Vagina (tissue), 2 donors: Measurements from ENCODE around the gene NRG2. TPM values are rescaled to one million over a fixed set of nuclear protein-coding genes. Genes with fewer than 3 reads are reported as not detected.

Source experiments
- DNase-seq, 2 donors: peaks; one replicate each; pipeline ENCODE4 v3.0.0-alpha.2; 2017; ENCODE audit errors: extremely low spot score in 2 of 2
- H3K27ac ChIP-seq: fragments of 200-600 bp; sonication (generic); one replicate; pipeline ENCODE4 v1.5.1; 2019
- H3K27me3 ChIP-seq: fragments of 200-600 bp; sonication (generic); one replicate; pipeline ENCODE4 v1.5.1; 2019
- H3K36me3 ChIP-seq, 2 donors: fragments of 200-600 bp; sonication (generic); one replicate each; pipeline ENCODE4 v1.5.1; 2017 to 2019
- H3K4me1 ChIP-seq: fragments of 200-600 bp; sonication (generic); one replicate; pipeline ENCODE4 v1.5.1; 2019
- H3K4me3 ChIP-seq, 2 donors: fragments of 200-600 bp; sonication (generic); 1 replicate in 1 of 2; 2 replicates in 1 of 2; pipeline ENCODE4 v1.5.1; 2016 to 2019
- H3K9me3 ChIP-seq: fragments of 200-600 bp; sonication (generic); one replicate; pipeline ENCODE4 v1.5.1; 2019
- CTCF ChIP-seq, 3 experiments: fragments of 450-650 bp in 2 of 3; fragments of 200-600 bp in 1 of 3; sonication (generic) in 1 of 3; IDR thresholded peaks; one replicate each; pipeline ENCODE4 v1.5.1; 2017 to 2019; ENCODE audit warnings: antibody characterized with exemption in 3 of 3, mild to moderate bottlenecking in 2 of 3, moderate library complexity in 2 of 3
- POLR2A ChIP-seq, 2 donors: fragments of 450-650 bp; IDR thresholded peaks; one replicate each; pipeline ENCODE4 v1.6.1; 2017; ENCODE audit warnings: antibody characterized with exemption in 2 of 2, mild to moderate bottlenecking in 2 of 2, moderate library complexity in 2 of 2
- POLR2AphosphoS5 ChIP-seq, 2 donors: sonication (generic); formaldehyde crosslinking; IDR thresholded peaks; one replicate each; pipeline ENCODE4 v1.9.0; 2017; ENCODE audit warnings: antibody characterized with exemption in 2 of 2, mild to moderate bottlenecking in 2 of 2, low read depth in 1 of 2; ENCODE audit not compliant: insufficient read depth in 1 of 2
- intact Hi-C: fragments of 100-400 bp; cut with DNase I; formaldehyde crosslinking; loops from one replicate; pipeline ENCODE4 v1.15.1; 2023
- total RNA-seq: library from RNA; depleted of rRNA; stranded (reverse); fragments of >200 nt; gene quantifications from one replicate; pipeline ENCODE4 v1.2.3, GENCODE V29; 2016

NRG2 gene
- total RNA-seq, 1 donor from 2014 or later: 5.2 TPM

GRCh38 chr5:139915834-139916233 is 127.3 kb downstream of the NRG2 start:
- Histone ChIP-seq H3K9me3 (no peaks in the 10 kb centered on the region), H3K36me3 (no peaks in the 10 kb centered on the region), H3K27ac (no peak overlapping the region), H3K4me3 (no peak overlapping the region), H3K27me3 (no peaks in the 10 kb centered on the region), H3K4me1 (peaks cover 5% of the 10 kb centered on the region)
- DNase-seq: peak in 1 of 2 donors; percentile 52
- intact Hi-C loops: no loop called here
- TF ChIP-seq CTCF (IDR thresholded peaks at IDR 0.05) (no peak), POLR2AphosphoS5 (IDR thresholded peaks at IDR 0.05; ENCODE audit: insufficient read depth in 1 of 2, low read depth in 1 of 2) (no peak), POLR2A (IDR thresholded peaks at IDR 0.05) (no peak)

- DNase-seq: peak in 1 of 2 donors; percentile 14
- Histone ChIP-seq H3K4me3 (no peak overlapping the region), H3K4me1 (peaks cover 5% of the 10 kb centered on the region), H3K27me3 (no peaks in the 10 kb centered on the region), H3K9me3 (no peaks in the 10 kb centered on the region), H3K27ac (no peak overlapping the region), H3K36me3 (no peaks in the 10 kb centered on the region)
- TF ChIP-seq CTCF (IDR thresholded peaks at IDR 0.05): no peak
- intact Hi-C loops: no loop called here
Measured at GRCh38 chr5:139915266-139915665, 127.8 kb downstream of the NRG2 start.

- no peak for TF ChIP-seq POLR2A (IDR thresholded peaks at IDR 0.05)
- no peak for TF ChIP-seq POLR2AphosphoS5 (IDR thresholded peaks at IDR 0.05; ENCODE audit: insufficient read depth in 1 of 2, low read depth in 1 of 2)
- no peak for TF ChIP-seq CTCF (IDR thresholded peaks at IDR 0.05)
- H3K27me3 ChIP-seq: no peaks in the 10 kb centered on the region
- H3K9me3 ChIP-seq: no peaks in the 10 kb centered on the region
- peak; percentile 61 to 64 for DNase-seq
- intact Hi-C loops: no loop called here
- peaks cover 5% of the 10 kb centered on the region for H3K4me1 ChIP-seq
- no peak overlapping the region for H3K27ac ChIP-seq
- no peak overlapping the region for H3K4me3 ChIP-seq
- H3K36me3 ChIP-seq: no peaks in the 10 kb centered on the region
Measured at GRCh38 chr5:139914218-139914807, 128.8 kb downstream of the NRG2 start.

GRCh38 chr5:139912804-139913203 is 130.3 kb downstream of the NRG2 start:
- H3K4me3 ChIP-seq: no peak overlapping the region
- H3K36me3 ChIP-seq: no peaks in the 10 kb centered on the region
- intact Hi-C loops: no loop called here
- H3K9me3 ChIP-seq: no peaks in the 10 kb centered on the region
- peaks cover 5% of the 10 kb centered on the region for H3K4me1 ChIP-seq
- peak; percentile 31 to 75 for DNase-seq
- TF ChIP-seq CTCF (IDR thresholded peaks at IDR 0.05) (no peak), POLR2AphosphoS5 (IDR thresholded peaks at IDR 0.05; ENCODE audit: insufficient read depth in 1 of 2, low read depth in 1 of 2) (no peak), POLR2A (IDR thresholded peaks at IDR 0.05) (no peak)
- H3K27ac ChIP-seq: no peak overlapping the region
- H3K27me3 ChIP-seq: no peaks in the 10 kb centered on the region

GRCh38 chr5:139912158-139912557 is 130.9 kb downstream of the NRG2 start:
- Histone ChIP-seq H3K4me3 (no peak overlapping the region), H3K4me1 (peaks cover 5% of the 10 kb centered on the region), H3K9me3 (no peaks in the 10 kb centered on the region), H3K36me3 (no peaks in the 10 kb centered on the region), H3K27ac (no peak overlapping the region), H3K27me3 (no peaks in the 10 kb centered on the region)
- DNase-seq: peak; percentile 82 to 83
- intact Hi-C loops: no loop called here
- TF ChIP-seq POLR2AphosphoS5 (IDR thresholded peaks at IDR 0.05; ENCODE audit: insufficient read depth in 1 of 2, low read depth in 1 of 2): no peak
- no peak for TF ChIP-seq POLR2A (IDR thresholded peaks at IDR 0.05)
